ENCODE measurements around the gene HDAC1.

- TF ChIP-seq CTCF (IDR thresholded peaks at IDR 0.05; ENCODE audit: insufficient read depth, low read length, poor library complexity, severe bottlenecking) = no peak
- no peak for TF ChIP-seq EZH2phosphoT487 (conservative IDR thresholded peaks at IDR 0.05; ENCODE audit: low read length)
These were observed 61.5 kb downstream of the HDAC1 start for GRCh38 chr1:32353431-32353830.
